ENCODE results near the gene HDC. TPM values are rescaled to one million over a fixed set of nuclear protein-coding genes. Genes with fewer than 3 reads are reported as not detected.

The HDC gene
- total and polyA plus RNA-seq, 2 donors (not counting 3 experiments of a cell fraction or from before 2014, with no cell fraction given) = not detected

GRCh38 chr15:50206020-50206419, 59.5 kb downstream of the HDC start:
- Histone ChIP-seq H3K27ac (ENCODE audit: insufficient read depth, low read depth, low read length) (no peak overlapping the region), H2AFZ (ENCODE audit: low read depth, low read length) (no peak overlapping the region), H3K27me3 (ENCODE audit: control insufficient read depth in 2 of 2, insufficient read depth in 2 of 2, low read length in 2 of 2) (peaks cover 0 to 2% of the 10 kb centered on the region in 2 experiments), H3K4me1 (ENCODE audit: control insufficient read depth, extremely low read depth, insufficient read depth, low read length) (no peaks in the 10 kb centered on the region), H3K79me2 (ENCODE audit: control insufficient read depth, insufficient read depth, low read length) (no peaks in the 10 kb centered on the region), H3K4me3 (replicated peaks in 1 of 3; ENCODE audit: insufficient read depth in 1 of 3, low read depth in 1 of 3, low read length in 3 of 3) (no peak overlapping the region), H3K36me3 (ENCODE audit: control insufficient read depth in 2 of 2, extremely low read depth in 1 of 2, insufficient read depth in 2 of 2, low read length in 2 of 2) (no peaks in the 10 kb centered on the region), H3K9ac (replicated peaks; ENCODE audit: extremely low read depth, insufficient read depth, low read length) (no peak overlapping the region), H3K4me2 (ENCODE audit: insufficient read depth, low read length) (no peak overlapping the region), H4K20me1 (replicated peaks; ENCODE audit: control insufficient read depth, extremely low read depth, insufficient read depth, low read length) (no peaks in the 10 kb centered on the region), H3K9me1 (replicated peaks; ENCODE audit: control insufficient read depth, extremely low read depth, insufficient read depth, low read length) (no peaks in the 10 kb centered on the region), H3K9me3 (replicated peaks; ENCODE audit: control insufficient read depth, insufficient read depth, low read length) (no peaks in the 10 kb centered on the region)
- intact Hi-C loops (cut with micrococcal nuclease) = no loop called here
- DNase-seq (ENCODE audit: low read depth, low spot score) (no peak), FAIRE-seq (no peak)
- no TSS peak for BruUV-seq (replicated peaks)
- ChIA-PET CTCF (interaction anchor here (1.5 kb wide), 1 partner anchor 13 kb away, joined by 3 read pairs; no protein-coding TSS in a partner anchor), POLR2A (no interaction called here)
- dilution Hi-C loops (cut with MboI; ENCODE audit: extremely low pct_ligation_motif_present, low sequenced_read_pairs) = no loop called here
- TF ChIP-seq POLR2AphosphoS5 (IDR thresholded peaks at IDR 0.05; ENCODE audit: insufficient read depth, low read depth, low read length) = no peak
- no peak for TF ChIP-seq MYC (IDR thresholded peaks at IDR 0.05; ENCODE audit: low read depth, low read length)
- TF ChIP-seq FOS (IDR thresholded peaks at IDR 0.05; ENCODE audit: borderline replicate concordance, insufficient read depth, low read length) = no peak
- TF ChIP-seq, protein P1, sequence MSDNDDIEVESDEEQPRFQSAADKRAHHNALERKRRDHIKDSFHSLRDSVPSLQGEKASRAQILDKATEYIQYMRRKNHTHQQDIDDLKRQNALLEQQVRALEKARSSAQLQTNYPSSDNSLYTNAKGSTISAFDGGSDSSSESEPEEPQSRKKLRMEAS (IDR thresholded peaks at IDR 0.05; ENCODE audit: insufficient read depth, insufficient read length) = no peak
- TF ChIP-seq GATA2 (IDR thresholded peaks at IDR 0.05; ENCODE audit: insufficient read depth, insufficient read length, low read depth, low read length) = no peak
- no peak for TF ChIP-seq JUN (IDR thresholded peaks at IDR 0.05; ENCODE audit: borderline replicate concordance, insufficient read depth, insufficient read length, low read depth)
- no peak for TF ChIP-seq POLR2A (IDR thresholded peaks at IDR 0.05; ENCODE audit: low read depth, low read length)
- TF ChIP-seq EZH2 (IDR thresholded peaks at IDR 0.05; ENCODE audit: borderline replicate concordance, low read depth, low read length, severe bottlenecking) = no peak
- TF ChIP-seq, protein P2, sequence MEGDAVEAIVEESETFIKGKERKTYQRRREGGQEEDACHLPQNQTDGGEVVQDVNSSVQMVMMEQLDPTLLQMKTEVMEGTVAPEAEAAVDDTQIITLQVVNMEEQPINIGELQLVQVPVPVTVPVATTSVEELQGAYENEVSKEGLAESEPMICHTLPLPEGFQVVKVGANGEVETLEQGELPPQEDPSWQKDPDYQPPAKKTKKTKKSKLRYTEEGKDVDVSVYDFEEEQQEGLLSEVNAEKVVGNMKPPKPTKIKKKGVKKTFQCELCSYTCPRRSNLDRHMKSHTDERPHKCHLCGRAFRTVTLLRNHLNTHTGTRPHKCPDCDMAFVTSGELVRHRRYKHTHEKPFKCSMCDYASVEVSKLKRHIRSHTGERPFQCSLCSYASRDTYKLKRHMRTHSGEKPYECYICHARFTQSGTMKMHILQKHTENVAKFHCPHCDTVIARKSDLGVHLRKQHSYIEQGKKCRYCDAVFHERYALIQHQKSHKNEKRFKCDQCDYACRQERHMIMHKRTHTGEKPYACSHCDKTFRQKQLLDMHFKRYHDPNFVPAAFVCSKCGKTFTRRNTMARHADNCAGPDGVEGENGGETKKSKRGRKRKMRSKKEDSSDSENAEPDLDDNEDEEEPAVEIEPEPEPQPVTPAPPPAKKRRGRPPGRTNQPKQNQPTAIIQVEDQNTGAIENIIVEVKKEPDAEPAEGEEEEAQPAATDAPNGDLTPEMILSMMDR (IDR thresholded peaks at IDR 0.05; ENCODE audit: extremely low read depth in 1 of 2, insufficient read depth in 1 of 2, low read depth in 1 of 2, low read length in 2 of 2) = no peak
